Measurements from ENCODE around the gene ATP5F1C. TPM values are rescaled to one million over a fixed set of nuclear protein-coding genes. Genes with fewer than 3 reads are reported as not detected.
"Not testable (repeated sequence)": the region's sequence is repeated elsewhere in the genome, so short reads cannot be mapped to it uniquely, and the experiment has no call there.

Gene ATP5F1C
- total RNA-seq, 4 donors from 2014 or later, result 190 to 380 (median 339) TPM

- TF ChIP-seq, protein P1, sequence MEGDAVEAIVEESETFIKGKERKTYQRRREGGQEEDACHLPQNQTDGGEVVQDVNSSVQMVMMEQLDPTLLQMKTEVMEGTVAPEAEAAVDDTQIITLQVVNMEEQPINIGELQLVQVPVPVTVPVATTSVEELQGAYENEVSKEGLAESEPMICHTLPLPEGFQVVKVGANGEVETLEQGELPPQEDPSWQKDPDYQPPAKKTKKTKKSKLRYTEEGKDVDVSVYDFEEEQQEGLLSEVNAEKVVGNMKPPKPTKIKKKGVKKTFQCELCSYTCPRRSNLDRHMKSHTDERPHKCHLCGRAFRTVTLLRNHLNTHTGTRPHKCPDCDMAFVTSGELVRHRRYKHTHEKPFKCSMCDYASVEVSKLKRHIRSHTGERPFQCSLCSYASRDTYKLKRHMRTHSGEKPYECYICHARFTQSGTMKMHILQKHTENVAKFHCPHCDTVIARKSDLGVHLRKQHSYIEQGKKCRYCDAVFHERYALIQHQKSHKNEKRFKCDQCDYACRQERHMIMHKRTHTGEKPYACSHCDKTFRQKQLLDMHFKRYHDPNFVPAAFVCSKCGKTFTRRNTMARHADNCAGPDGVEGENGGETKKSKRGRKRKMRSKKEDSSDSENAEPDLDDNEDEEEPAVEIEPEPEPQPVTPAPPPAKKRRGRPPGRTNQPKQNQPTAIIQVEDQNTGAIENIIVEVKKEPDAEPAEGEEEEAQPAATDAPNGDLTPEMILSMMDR (IDR thresholded peaks at IDR 0.05), result no peak
- no peak for TF ChIP-seq POLR2A (IDR thresholded peaks at IDR 0.05)
- Histone ChIP-seq H3K4me3 (no peak overlapping the region), H3K36me3 (peaks cover 4 to 95% (median 43%) of the 10 kb centered on the region in 3 donors), H3K27me3 (no peaks in the 10 kb centered on the region), H3K4me1 (no peaks in the 10 kb centered on the region), H3K27ac (no peak overlapping the region), H3K9me3 (no peaks in the 10 kb centered on the region)
- DNase-seq, result no peak
- intact Hi-C loops (cut with DNase I), result no loop called here
- WGBS, 2 donors, result 70 to 75% methylated on average over 2 of the region's 2 CpGs
These were observed 16.8 kb downstream of the ATP5F1C start for GRCh38 chr10:7804741-7805140.

- no peak for TF ChIP-seq POLR2A (IDR thresholded peaks at IDR 0.05)
- TF ChIP-seq, protein P1 (IDR thresholded peaks at IDR 0.05), result no peak
- H3K27me3 ChIP-seq, result no peaks in the 10 kb centered on the region
- H3K36me3 ChIP-seq, result peaks cover 0 to 54% (median 13%) of the 10 kb centered on the region in 3 donors
- intact Hi-C loops (cut with DNase I), result no loop called here
- H3K4me3 ChIP-seq, result no peak overlapping the region
- H3K4me1 ChIP-seq, result no peaks in the 10 kb centered on the region
- no peak for DNase-seq
- no peak overlapping the region for H3K27ac ChIP-seq
- 61 to 66% methylated on average over 4 of the region's 4 CpGs for WGBS, 2 donors
- no peaks in the 10 kb centered on the region for H3K9me3 ChIP-seq
These were observed 20.8 kb downstream of the ATP5F1C start for GRCh38 chr10:7808686-7809267.

DNA sequence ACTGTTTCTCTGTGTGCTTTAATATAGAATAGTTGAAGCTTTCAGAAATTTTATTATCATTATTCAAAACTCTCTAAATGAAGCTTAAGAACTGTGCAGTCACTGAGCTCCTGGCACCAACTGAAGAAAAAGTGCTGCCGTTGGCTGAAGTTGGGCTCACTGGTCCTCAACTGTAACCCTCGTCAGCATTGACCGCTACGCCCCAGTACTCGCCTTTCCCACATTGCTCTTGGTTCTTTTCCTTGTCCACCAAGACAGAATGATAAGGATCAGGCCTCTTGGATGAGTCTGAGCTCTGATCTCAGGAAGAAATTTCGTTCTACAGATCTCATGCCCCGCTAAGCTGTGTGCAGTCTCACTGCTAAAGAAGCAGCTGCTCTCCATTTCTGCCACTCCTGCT is 22.5 kb downstream of the ATP5F1C start:
- Histone ChIP-seq H3K36me3 (peaks cover 0 to 38% (median 0%) of the 10 kb centered on the region in 3 donors), H3K4me1 (no peaks in the 10 kb centered on the region), H3K9me3 (no peaks in the 10 kb centered on the region), H3K27ac (no peak overlapping the region), H3K27me3 (no peaks in the 10 kb centered on the region), H3K4me3 (no peak overlapping the region)
- TF ChIP-seq, protein P1 (IDR thresholded peaks at IDR 0.05), result no peak
- no peak for TF ChIP-seq POLR2A (IDR thresholded peaks at IDR 0.05)
- 84 to 88% methylated on average over 5 to 7 of the region's 7 CpGs for WGBS, 2 donors
- DNase-seq, result no peak
- intact Hi-C loops (cut with DNase I), result no loop called here

DNA sequence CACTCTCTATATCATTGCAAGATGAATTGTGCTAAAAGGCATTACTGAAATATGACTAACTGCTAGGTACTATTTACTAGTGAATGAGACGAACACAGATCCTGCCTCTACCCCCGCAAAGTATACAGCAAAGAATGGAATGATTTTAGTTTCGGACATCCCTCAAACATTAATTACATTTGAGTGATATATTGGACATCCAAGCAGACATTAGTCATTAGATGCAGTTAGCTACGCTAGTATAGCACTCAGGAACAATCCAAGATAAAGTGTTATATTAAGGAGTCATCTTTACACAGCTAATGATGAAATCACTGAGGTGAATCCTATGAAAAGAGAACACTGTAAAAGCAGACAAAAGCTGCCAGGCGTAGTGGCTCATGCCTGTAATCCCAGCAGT is 23.0 kb downstream of the ATP5F1C start:
- H3K4me3 ChIP-seq, result no peak overlapping the region
- intact Hi-C loops (cut with DNase I), result no loop called here
- no peaks in the 10 kb centered on the region for H3K9me3 ChIP-seq
- 56 to 80% methylated on average over 5 of the region's 5 CpGs for WGBS, 2 donors
- DNase-seq, result no peak
- H3K36me3 ChIP-seq, result peaks cover 0 to 32% (median 0%) of the 10 kb centered on the region in 3 donors
- H3K4me1 ChIP-seq, result no peaks in the 10 kb centered on the region
- TF ChIP-seq, protein P1 (IDR thresholded peaks at IDR 0.05), result no peak
- TF ChIP-seq POLR2A (IDR thresholded peaks at IDR 0.05), result no peak
- no peak overlapping the region for H3K27ac ChIP-seq
- peaks cover 0 to 5% (median 0%) of the 10 kb centered on the region in 4 donors for H3K27me3 ChIP-seq

GRCh38 chr10:7811743-7812142 is 23.8 kb downstream of the ATP5F1C start:
- H3K9me3 ChIP-seq; DNase-seq; intact Hi-C loops (cut with DNase I); H3K4me3 ChIP-seq; H3K4me1 ChIP-seq; H3K27ac ChIP-seq: not testable (repeated sequence)
- Histone ChIP-seq H3K36me3 (peaks cover 0 to 25% (median 0%) of the 10 kb centered on the region in 3 donors), H3K27me3 (peaks cover 0 to 11% (median 0%) of the 10 kb centered on the region in 4 donors)
- WGBS, 2 donors, result 59 to 64% methylated on average over 7 of the region's 7 CpGs
